ENCODE results near the gene PPP2R2C. TPM values are rescaled to one million over a fixed set of nuclear protein-coding genes. Genes with fewer than 3 reads are reported as not detected.

PPP2R2C gene
- total RNA-seq, 1 experiment from 2014 or later = 32.9 TPM

DNA sequence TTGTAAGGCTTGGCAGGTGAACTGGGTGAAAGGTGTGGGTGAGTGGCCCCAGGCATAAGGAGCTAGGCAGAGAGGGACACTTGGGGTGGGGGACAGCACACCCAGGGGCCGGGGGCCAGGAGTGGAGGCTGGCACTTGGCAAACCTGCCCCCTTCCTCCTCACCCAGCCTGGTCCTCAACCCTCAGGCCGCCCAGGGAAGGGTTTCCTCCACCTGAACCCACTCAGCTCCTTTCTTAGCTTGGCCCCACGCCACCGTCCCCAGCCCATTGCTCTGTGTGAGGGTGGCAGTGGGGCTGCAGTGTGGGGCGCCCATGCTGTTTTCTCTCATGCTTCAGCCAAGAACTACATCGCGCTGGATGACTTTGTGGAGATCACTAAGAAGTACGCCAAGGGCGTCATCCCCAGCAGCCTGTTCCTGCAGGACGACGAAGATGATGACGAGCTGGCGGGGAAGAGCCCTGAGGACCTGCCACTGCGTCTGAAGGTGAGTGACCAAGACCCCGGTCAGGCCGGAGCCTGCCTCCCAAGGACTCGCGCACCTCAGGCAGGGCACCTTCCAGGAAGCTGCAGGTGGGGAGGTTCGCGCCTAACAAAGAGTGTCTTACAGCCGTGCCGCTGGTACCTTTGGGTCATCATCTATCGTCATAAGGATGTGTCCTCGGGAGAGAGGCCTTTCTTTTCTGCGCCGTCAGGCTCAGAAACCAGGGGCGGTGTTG lies 177.6 kb downstream of the PPP2R2C start:
- ATAC-seq = no peak
- intact Hi-C loops (cut with micrococcal nuclease) = no loop called here
- Histone ChIP-seq H3K9me2 (ENCODE audit: insufficient read depth) (no peaks in the 10 kb centered on the region), H3K4me3 (replicated peaks in 1 of 2; ENCODE audit: low read depth in 1 of 2, low read length in 2 of 2) (no peak overlapping the region), H3K79me2 (ENCODE audit: insufficient read depth, low read length) (no peaks in the 10 kb centered on the region), H2AFZ (ENCODE audit: low read depth, low read length, poor library complexity, severe bottlenecking) (no peak overlapping the region), H4K20me1 (ENCODE audit: insufficient read depth) (no peaks in the 10 kb centered on the region), H3K27ac (ENCODE audit: low read depth, low read length) (no peak overlapping the region), H3K4me2 (ENCODE audit: low read length) (no peak overlapping the region), H3K4me1 (ENCODE audit: control insufficient read depth in 1 of 2, insufficient read depth in 2 of 2, low read length in 2 of 2) (no peaks in the 10 kb centered on the region), H3K9me3 (ENCODE audit: control insufficient read depth in 1 of 2, insufficient read depth in 1 of 2, low read depth in 1 of 2, low read length in 2 of 2) (no peaks in the 10 kb centered on the region), H3K9ac (ENCODE audit: low read length) (no peak overlapping the region), H3K27me3 (ENCODE audit: insufficient read depth, low read length) (no peaks in the 10 kb centered on the region), H3K36me3 (ENCODE audit: control insufficient read depth in 1 of 2, insufficient read depth in 2 of 2, low read length in 2 of 2) (no peaks in the 10 kb centered on the region)
- BruUV-seq (replicated peaks) = no TSS peak
- RAD21 ChIA-PET (ENCODE audit: low non-redundant PET in 1 of 2, low total read pairs in 2 of 2, uncharacterized antibody in 2 of 2, unreplicated experiment in 2 of 2) = no interaction called here
- POLR2A ChIA-PET = no interaction called here
- TF ChIP-seq EZH2phosphoT487 (IDR thresholded peaks at IDR 0.05; ENCODE audit: borderline replicate concordance) = no peak
- no peak for TF ChIP-seq ZNF274 (IDR thresholded peaks at IDR 0.05; ENCODE audit: low read depth, low read length)
- TF ChIP-seq RAD21 (IDR thresholded peaks at IDR 0.05; ENCODE audit: low read depth) = no peak
- no peak for TF ChIP-seq TCF7L2 (IDR thresholded peaks at IDR 0.05; ENCODE audit: borderline replicate concordance, extremely low read depth, insufficient read depth, insufficient read length)
- no peak for TF ChIP-seq ZFX (IDR thresholded peaks at IDR 0.05)
- TF ChIP-seq CBX3 (IDR thresholded peaks at IDR 0.05; ENCODE audit: low read depth) = no peak
- TF ChIP-seq JUND (IDR thresholded peaks at IDR 0.05) = no peak
- TF ChIP-seq, protein P1, sequence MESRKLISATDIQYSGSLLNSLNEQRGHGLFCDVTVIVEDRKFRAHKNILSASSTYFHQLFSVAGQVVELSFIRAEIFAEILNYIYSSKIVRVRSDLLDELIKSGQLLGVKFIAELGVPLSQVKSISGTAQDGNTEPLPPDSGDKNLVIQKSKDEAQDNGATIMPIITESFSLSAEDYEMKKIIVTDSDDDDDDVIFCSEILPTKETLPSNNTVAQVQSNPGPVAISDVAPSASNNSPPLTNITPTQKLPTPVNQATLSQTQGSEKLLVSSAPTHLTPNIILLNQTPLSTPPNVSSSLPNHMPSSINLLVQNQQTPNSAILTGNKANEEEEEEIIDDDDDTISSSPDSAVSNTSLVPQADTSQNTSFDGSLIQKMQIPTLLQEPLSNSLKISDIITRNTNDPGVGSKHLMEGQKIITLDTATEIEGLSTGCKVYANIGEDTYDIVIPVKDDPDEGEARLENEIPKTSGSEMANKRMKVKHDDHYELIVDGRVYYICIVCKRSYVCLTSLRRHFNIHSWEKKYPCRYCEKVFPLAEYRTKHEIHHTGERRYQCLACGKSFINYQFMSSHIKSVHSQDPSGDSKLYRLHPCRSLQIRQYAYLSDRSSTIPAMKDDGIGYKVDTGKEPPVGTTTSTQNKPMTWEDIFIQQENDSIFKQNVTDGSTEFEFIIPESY (IDR thresholded peaks at IDR 0.05; ENCODE audit: extremely low read depth, insufficient replicate concordance, low read length) = no peak
- no peak for TF ChIP-seq SP1 (IDR thresholded peaks at IDR 0.05; ENCODE audit: low read depth)
- TF ChIP-seq, protein P2, sequence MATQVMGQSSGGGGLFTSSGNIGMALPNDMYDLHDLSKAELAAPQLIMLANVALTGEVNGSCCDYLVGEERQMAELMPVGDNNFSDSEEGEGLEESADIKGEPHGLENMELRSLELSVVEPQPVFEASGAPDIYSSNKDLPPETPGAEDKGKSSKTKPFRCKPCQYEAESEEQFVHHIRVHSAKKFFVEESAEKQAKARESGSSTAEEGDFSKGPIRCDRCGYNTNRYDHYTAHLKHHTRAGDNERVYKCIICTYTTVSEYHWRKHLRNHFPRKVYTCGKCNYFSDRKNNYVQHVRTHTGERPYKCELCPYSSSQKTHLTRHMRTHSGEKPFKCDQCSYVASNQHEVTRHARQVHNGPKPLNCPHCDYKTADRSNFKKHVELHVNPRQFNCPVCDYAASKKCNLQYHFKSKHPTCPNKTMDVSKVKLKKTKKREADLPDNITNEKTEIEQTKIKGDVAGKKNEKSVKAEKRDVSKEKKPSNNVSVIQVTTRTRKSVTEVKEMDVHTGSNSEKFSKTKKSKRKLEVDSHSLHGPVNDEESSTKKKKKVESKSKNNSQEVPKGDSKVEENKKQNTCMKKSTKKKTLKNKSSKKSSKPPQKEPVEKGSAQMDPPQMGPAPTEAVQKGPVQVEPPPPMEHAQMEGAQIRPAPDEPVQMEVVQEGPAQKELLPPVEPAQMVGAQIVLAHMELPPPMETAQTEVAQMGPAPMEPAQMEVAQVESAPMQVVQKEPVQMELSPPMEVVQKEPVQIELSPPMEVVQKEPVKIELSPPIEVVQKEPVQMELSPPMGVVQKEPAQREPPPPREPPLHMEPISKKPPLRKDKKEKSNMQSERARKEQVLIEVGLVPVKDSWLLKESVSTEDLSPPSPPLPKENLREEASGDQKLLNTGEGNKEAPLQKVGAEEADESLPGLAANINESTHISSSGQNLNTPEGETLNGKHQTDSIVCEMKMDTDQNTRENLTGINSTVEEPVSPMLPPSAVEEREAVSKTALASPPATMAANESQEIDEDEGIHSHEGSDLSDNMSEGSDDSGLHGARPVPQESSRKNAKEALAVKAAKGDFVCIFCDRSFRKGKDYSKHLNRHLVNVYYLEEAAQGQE (IDR thresholded peaks at IDR 0.05; ENCODE audit: low read depth) = no peak
- TF ChIP-seq EZH2 (IDR thresholded peaks at IDR 0.05) = no peak
- TF ChIP-seq FOSL1 (IDR thresholded peaks at IDR 0.05; ENCODE audit: low read depth) = no peak
- TF ChIP-seq YY1 (IDR thresholded peaks at IDR 0.05; ENCODE audit: extremely low read depth, insufficient replicate concordance, low read depth, low read length) = no peak
- no peak for TF ChIP-seq CEBPB (IDR thresholded peaks at IDR 0.05; ENCODE audit: low read depth)
- no peak for TF ChIP-seq EGR1 (IDR thresholded peaks at IDR 0.05; ENCODE audit: low read depth)
- TF ChIP-seq POLR2A (IDR thresholded peaks at IDR 0.05; ENCODE audit: borderline replicate concordance, extremely low read depth, insufficient read depth, insufficient read length) = no peak
- TF ChIP-seq, protein P3, sequence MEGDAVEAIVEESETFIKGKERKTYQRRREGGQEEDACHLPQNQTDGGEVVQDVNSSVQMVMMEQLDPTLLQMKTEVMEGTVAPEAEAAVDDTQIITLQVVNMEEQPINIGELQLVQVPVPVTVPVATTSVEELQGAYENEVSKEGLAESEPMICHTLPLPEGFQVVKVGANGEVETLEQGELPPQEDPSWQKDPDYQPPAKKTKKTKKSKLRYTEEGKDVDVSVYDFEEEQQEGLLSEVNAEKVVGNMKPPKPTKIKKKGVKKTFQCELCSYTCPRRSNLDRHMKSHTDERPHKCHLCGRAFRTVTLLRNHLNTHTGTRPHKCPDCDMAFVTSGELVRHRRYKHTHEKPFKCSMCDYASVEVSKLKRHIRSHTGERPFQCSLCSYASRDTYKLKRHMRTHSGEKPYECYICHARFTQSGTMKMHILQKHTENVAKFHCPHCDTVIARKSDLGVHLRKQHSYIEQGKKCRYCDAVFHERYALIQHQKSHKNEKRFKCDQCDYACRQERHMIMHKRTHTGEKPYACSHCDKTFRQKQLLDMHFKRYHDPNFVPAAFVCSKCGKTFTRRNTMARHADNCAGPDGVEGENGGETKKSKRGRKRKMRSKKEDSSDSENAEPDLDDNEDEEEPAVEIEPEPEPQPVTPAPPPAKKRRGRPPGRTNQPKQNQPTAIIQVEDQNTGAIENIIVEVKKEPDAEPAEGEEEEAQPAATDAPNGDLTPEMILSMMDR (IDR thresholded peaks at IDR 0.05 in 2 of 3, conservative IDR thresholded peaks at IDR 0.05 in 1 of 3; ENCODE audit: borderline replicate concordance in 1 of 3, insufficient read depth in 1 of 3, low read depth in 2 of 3, low read length in 2 of 3) = no peak
- TF ChIP-seq, protein P4, sequence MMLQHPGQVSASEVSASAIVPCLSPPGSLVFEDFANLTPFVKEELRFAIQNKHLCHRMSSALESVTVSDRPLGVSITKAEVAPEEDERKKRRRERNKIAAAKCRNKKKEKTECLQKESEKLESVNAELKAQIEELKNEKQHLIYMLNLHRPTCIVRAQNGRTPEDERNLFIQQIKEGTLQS (IDR thresholded peaks at IDR 0.05) = no peak
- CTCF ChIA-PET = no interaction called here
- DNase-seq (ENCODE audit: low read depth, low spot score) = no peak

Data from HCT116 (cell line).